Endometrial microvascular endothelial cells (primary cell): Measurements from ENCODE around the gene IER3. TPM values are rescaled to one million over a fixed set of nuclear protein-coding genes. Genes with fewer than 3 reads are reported as not detected.

Experiments
- in situ Hi-C: cut with HindIII; loops from 2 replicates; pipeline ENCODE4 v1.10.0; 2017; ENCODE audit warnings: low sequenced_read_pairs, low pct_unique_long_range_greater_than_20kb; ENCODE audit errors: inconsistent ontology term
- total RNA-seq: library from RNA; depleted of rRNA; stranded (reverse); fragments of >200 nt; gene quantifications from one replicate; pipeline ENCODE4 v1.2.3, GENCODE V29; 2015; ENCODE audit errors: inconsistent ontology term

The IER3 gene
- total RNA-seq, 1 donor from 2014 or later, result 76.4 TPM

GRCh38 chr6:30752157-30752927 is 8.0 kb upstream of the IER3 start:
- in situ Hi-C loops, result no loop called here

DNA sequence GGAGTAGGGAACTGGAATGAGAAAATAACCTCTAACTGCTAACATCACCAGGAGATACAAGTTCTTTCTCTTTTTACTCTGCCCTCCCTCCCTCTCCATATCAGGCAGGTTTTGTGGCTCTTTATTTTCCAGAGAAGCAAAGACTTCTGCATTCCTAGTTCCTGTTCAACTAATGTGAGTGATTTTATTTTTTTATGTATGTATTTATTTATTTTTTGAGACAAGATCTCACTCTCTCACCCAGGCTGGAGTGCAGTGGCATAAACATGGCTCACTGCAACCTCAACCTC is 6.0 kb upstream of the IER3 start:
- in situ Hi-C loops, result no loop called here

DNA sequence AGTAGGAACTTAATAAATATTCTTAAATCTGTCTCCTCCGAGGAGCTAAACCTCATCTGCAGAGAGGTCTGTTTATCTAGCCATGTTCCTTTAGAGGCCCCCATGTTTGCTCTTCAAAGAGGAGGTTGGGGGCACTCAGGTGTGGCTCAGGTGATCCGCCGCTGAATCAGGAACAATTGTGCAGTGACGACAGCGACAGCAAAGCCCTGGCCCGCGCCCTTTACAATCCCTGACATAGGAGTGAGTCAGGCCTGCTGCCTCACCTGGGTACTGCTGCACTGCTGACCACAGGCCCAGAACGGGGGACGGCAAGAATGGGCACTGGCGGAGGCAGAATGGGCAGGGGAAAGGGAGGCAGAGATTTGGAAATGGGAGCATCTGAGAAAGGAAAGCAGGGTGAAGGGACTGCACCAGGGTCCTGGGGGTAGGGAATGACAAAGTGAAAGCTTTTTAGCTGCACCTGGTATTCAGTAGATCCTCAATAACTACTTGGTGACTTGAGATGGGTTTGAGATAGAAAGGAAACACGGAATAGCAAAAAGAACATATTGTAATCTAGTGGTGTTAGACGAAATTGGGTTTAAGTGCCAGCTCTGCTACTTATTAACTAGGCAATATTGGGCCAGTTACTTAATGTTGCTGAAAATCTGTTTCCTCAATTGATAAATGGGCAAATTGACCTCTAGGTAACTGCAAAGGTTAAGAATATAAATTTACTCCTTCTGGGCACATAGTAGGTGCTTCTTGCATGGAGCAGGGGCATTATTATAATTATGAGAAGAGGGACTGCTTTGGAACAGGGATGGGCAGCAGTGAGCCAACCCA is 5.4 kb upstream of the IER3 start:
- in situ Hi-C loops, result loop anchor here (10.0 kb wide), 1 partner anchor 155 kb away; no protein-coding TSS in a partner anchor

DNA sequence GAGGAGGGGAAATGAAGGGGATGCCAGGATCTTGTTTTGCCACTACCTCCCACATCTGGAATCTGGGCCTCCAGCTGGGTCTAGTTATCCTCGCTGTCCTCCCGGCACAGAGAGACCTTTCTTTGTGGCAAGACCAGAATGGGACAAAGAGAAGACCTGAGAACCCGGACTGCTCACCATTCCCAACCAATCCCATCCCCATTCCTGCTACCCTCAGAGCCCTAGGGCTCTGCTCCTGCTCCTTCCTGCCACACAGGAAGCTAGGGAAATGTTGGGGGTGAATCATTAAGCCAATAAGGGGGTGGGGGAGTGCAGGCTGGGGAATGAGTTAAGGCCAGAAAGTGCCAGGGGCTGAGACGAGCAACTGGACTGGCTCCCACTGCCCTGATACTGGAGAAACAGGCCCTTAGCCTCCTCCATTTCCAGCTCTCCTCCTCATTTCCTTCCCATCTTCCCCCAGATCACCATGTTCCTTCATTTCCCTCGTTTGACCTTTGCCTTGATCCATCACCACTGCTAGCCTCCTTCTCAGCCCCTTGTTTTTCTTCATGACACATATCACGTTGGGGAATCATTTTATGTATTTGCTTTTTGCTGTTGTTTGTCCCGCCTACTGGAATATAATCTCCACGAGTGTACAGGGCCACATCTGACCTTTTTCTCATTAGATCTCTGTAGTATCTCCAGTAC is 4.6 kb upstream of the IER3 start:
- in situ Hi-C loops, result loop anchor here (10.0 kb wide), 1 partner anchor 154 kb away; no protein-coding TSS in a partner anchor

GRCh38 chr6:30747902-30748769 is 3.8 kb upstream of the IER3 start:
- in situ Hi-C loops, result loop anchor here (10.0 kb wide), 1 partner anchor 153 kb away; no protein-coding TSS in a partner anchor

DNA sequence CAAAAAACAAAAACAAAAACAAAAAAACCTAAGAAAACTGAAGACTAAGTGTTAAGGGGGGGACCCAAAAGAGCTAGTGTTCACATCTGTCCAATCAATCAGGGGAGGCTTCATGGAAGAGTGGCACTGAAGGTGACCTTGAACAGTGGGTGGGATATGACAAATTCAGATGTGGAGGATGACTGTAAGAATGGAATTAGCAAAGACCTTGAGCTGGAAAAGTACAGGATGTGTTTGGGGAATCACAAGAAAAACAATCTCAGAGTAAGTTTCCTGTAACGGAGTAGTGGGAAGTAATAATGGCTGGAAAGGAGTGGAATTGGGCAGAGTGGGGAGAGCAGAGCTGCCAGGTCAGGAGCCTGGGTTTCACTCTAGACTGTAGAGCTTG is 2.9 kb upstream of the IER3 start:
- in situ Hi-C loops, result loop anchor here (10.0 kb wide), 1 partner anchor 152 kb away; no protein-coding TSS in a partner anchor

- in situ Hi-C loops, result loop anchor here (10.0 kb wide), 1 partner anchor 149 kb away; no protein-coding TSS in a partner anchor
Observed at GRCh38 chr6:30743099-30744053, 971 bp downstream of the IER3 start.

DNA sequence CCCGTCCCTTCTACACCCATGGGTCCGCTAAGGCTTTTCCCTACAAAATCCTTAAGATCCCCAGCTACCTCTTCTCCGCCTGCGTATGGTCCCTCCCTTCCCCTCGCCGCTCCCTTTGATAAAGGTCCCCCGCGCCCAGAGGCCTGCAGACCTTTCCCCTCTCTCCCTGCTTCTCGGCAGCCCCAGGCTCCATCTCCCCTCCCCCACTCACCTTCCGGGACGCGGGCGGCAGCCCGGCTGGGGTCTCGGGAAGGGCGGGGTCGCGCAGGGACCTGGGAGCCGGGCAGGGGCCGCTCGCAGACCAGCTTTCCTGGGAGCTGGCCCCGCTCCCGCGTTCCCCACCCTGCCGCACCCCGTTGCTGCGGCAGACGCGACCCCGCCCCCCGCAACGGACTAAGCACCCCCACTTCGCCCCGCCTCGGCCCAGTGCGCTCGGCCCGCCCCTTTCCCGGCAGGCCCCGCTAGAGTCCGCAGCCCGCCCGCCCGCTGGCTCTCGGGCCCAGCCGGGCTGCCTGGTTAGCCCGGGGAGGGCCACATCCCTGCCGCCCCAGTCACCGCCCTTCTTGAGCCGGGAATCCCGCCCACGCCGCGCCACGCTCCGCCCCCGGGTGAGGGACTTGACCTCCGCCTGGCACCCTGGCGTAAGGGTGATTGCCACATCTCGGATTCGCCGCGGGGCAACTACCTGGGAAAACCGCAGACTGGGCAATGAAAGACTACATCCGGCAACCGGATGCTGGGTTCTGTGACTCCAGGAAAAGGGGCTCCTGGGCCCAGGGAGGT is 1.8 kb downstream of the IER3 start, which contains the start of gene FLOT1:
FLOT1 (minus strand) TSS at position 372 of the 783 bp plus-strand sequence. CDS start 498 bp downstream, outside the sequence.
- in situ Hi-C loops, result loop anchor here (10.0 kb wide), 1 partner anchor 148 kb away; no protein-coding TSS in a partner anchor

GRCh38 chr6:30741789-30742315 is 2.5 kb downstream of the IER3 start:
- in situ Hi-C loops, result loop anchor here (10.0 kb wide), 1 partner anchor 147 kb away; no protein-coding TSS in a partner anchor

DNA sequence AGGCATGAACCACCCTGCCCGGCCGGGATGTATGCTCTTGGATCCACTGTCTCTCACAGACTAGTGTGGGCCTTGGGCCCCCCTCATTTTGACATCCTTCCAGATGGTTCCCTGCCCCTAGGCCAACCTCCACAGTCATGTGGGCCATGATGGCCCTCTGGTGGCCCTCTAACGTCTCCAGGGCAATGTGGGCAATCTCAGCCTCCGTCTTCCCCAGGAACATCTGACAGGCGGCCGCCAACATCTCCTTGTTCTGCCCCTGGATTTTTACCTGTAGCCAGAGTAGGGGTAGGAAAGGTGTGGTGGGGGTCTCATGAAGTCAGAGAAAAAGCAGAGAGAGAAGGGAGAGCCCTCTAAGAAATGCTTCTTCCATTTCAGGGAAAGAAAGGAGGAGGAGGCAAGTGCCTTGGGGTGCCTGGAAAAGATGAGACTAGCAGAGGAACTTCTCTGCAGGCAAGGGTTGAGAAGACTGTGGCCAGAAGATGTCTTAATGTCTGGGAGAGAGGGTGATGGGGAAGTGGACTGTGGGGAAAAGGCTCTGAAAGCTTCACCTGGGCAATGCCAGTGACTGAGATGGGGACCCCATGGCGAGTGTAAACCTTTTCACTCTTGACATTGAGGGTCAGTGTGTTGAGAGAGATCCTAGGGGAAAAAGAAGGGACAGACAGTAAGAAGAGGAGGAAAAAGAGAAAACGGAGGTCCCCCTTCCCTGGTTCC is 3.1 kb downstream of the IER3 start:
- in situ Hi-C loops, result loop anchor here (10.0 kb wide), 1 partner anchor 146 kb away; no protein-coding TSS in a partner anchor

- in situ Hi-C loops, result loop anchor here (10.0 kb wide), 1 partner anchor 146 kb away; no protein-coding TSS in a partner anchor
Observed at GRCh38 chr6:30740540-30740870, 3.8 kb downstream of the IER3 start.

- in situ Hi-C loops, result loop anchor here (10.0 kb wide), 2 partner anchors 74 to 336 kb away; no protein-coding TSS in a partner anchor
Observed at GRCh38 chr6:30738532-30738931, 5.8 kb downstream of the IER3 start.

DNA sequence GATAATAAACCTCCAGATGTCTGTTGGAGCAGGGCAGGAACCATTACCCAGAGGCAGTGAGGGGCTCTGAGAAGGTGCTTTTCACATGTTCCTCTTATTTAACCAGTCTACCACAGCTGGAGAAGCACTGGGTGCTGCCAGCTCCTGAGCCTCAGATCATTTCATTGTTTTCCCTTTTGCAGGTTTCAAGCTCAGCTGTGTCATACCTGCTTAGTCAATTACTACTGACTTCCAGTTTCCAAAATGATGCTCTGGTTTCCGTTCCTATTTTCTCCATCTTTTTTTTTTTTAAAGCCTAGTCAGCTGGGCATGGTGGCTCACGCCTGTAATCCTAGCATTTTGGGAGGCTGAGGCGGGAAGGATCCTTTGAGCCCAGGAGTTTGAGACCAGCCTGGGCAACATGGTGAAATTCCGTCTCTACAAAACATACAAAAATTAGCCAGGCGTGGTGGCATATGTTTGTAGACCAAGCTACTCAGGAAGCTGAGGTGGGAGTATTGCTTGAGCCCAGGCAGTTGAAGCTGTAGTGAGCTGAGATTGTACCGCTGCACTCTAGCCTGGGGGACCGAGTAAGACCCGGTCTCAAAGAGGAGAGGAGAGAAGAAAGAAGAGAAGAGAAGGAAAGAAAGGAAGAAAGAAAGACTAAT is 8.6 kb downstream of the IER3 start:
- in situ Hi-C loops, result loop anchor here (10.0 kb wide), 2 partner anchors 71 to 339 kb away; no protein-coding TSS in a partner anchor

GRCh38 chr6:30732237-30732943 is 12.0 kb downstream of the IER3 start:
- in situ Hi-C loops, result loop anchor here (10.0 kb wide), 2 partner anchors 68 to 342 kb away; no protein-coding TSS in a partner anchor
